ENCODE data around the gene PNPLA3. TPM values are rescaled to one million over a fixed set of nuclear protein-coding genes. Genes with fewer than 3 reads are reported as not detected.

The PNPLA3 gene
- total and polyA plus RNA-seq, 9 of the 15 experiments (the other 6 are each of a cell fraction or from before 2014, with no cell fraction given), result 0.20 to 0.48 (median 0.38) TPM; not detected in 6

DNA sequence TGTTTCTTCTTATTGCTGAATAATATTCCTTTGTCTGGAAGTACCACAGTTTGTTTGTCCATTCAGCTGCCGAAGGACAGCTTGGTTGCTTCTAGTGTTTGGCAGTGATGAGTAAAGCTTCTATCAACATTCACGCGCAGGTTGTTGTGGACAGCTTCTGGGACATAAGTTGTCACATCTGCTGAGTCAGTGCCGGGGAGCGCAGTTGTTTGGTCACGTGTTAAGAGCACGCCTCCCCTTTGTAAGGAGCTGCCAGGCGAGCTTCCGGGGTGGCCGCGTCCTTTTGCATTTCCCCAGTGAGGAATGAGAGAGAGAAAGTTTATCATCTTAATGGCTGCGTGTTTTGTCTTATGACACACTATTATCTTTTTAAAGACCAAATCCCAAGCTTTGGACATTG lies 61.9 kb downstream of the PNPLA3 start (continued):
- TF ChIP-seq ZFP36 (IDR thresholded peaks at IDR 0.05; ENCODE audit: low read depth, low read length, partially characterized antibody) (no peak), NONO (IDR thresholded peaks at IDR 0.05; ENCODE audit: low read depth in 2 of 2, low read length in 1 of 2) (no peak), ZEB2 (IDR thresholded peaks at IDR 0.05) (no peak), SMAD2 (IDR thresholded peaks at IDR 0.05; ENCODE audit: low read depth, low read length) (no peak), ADNP (tag; IDR thresholded peaks at IDR 0.05) (no peak), C11orf30 (IDR thresholded peaks at IDR 0.05; ENCODE audit: low read depth) (peak; percentile 97), NFE2L1 (tag; IDR thresholded peaks at IDR 0.05; ENCODE audit: borderline replicate concordance, low read depth) (no peak), NR2C2 (CRISPR knock-in tag; IDR thresholded peaks at IDR 0.05) (no peak), NR2C2 (tag; IDR thresholded peaks at IDR 0.05) (no peak), RCOR1 (IDR thresholded peaks at IDR 0.05; ENCODE audit: borderline replicate concordance in 1 of 2, low read depth in 2 of 2, low read length in 2 of 2) (peak in 1 of 2 experiments; percentile 64; a peak in 1 of 4 replicates), HIVEP1 (CRISPR knock-in tag; IDR thresholded peaks at IDR 0.05) (no peak), ZFPM2 (CRISPR knock-in tag; IDR thresholded peaks at IDR 0.05) (no peak), NR4A1 (CRISPR knock-in tag; IDR thresholded peaks at IDR 0.05) (no peak), NR4A1 (tag; IDR thresholded peaks at IDR 0.05) (no peak), ZNF583 (CRISPR knock-in tag; IDR thresholded peaks at IDR 0.05) (0 out of 2 replicates have a peak, but pooled peaks have one; percentile 22), MAFK (IDR thresholded peaks at IDR 0.05; ENCODE audit: low read length) (peak; percentile 91), CBX8 (IDR thresholded peaks at IDR 0.05; ENCODE audit: borderline replicate concordance, extremely low read depth, low read depth, low read length, poor library complexity, severe bottlenecking) (no peak), MECOM (CRISPR knock-in tag; IDR thresholded peaks at IDR 0.05) (no peak)
- TF ChIP-seq, protein P1, sequence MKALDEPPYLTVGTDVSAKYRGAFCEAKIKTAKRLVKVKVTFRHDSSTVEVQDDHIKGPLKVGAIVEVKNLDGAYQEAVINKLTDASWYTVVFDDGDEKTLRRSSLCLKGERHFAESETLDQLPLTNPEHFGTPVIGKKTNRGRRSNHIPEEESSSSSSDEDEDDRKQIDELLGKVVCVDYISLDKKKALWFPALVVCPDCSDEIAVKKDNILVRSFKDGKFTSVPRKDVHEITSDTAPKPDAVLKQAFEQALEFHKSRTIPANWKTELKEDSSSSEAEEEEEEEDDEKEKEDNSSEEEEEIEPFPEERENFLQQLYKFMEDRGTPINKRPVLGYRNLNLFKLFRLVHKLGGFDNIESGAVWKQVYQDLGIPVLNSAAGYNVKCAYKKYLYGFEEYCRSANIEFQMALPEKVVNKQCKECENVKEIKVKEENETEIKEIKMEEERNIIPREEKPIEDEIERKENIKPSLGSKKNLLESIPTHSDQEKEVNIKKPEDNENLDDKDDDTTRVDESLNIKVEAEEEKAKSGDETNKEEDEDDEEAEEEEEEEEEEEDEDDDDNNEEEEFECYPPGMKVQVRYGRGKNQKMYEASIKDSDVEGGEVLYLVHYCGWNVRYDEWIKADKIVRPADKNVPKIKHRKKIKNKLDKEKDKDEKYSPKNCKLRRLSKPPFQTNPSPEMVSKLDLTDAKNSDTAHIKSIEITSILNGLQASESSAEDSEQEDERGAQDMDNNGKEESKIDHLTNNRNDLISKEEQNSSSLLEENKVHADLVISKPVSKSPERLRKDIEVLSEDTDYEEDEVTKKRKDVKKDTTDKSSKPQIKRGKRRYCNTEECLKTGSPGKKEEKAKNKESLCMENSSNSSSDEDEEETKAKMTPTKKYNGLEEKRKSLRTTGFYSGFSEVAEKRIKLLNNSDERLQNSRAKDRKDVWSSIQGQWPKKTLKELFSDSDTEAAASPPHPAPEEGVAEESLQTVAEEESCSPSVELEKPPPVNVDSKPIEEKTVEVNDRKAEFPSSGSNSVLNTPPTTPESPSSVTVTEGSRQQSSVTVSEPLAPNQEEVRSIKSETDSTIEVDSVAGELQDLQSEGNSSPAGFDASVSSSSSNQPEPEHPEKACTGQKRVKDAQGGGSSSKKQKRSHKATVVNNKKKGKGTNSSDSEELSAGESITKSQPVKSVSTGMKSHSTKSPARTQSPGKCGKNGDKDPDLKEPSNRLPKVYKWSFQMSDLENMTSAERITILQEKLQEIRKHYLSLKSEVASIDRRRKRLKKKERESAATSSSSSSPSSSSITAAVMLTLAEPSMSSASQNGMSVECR (CRISPR knock-in tag; IDR thresholded peaks at IDR 0.05), result no peak
- TF ChIP-seq, protein P2, sequence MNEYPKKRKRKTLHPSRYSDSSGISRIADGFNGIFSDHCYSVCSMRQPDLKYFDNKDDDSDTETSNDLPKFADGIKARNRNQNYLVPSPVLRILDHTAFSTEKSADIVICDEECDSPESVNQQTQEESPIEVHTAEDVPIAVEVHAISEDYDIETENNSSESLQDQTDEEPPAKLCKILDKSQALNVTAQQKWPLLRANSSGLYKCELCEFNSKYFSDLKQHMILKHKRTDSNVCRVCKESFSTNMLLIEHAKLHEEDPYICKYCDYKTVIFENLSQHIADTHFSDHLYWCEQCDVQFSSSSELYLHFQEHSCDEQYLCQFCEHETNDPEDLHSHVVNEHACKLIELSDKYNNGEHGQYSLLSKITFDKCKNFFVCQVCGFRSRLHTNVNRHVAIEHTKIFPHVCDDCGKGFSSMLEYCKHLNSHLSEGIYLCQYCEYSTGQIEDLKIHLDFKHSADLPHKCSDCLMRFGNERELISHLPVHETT (CRISPR knock-in tag; conservative IDR thresholded peaks at IDR 0.05 in 1 of 2, IDR thresholded peaks at IDR 0.05 in 1 of 2), result no peak
- TF ChIP-seq, protein P3, sequence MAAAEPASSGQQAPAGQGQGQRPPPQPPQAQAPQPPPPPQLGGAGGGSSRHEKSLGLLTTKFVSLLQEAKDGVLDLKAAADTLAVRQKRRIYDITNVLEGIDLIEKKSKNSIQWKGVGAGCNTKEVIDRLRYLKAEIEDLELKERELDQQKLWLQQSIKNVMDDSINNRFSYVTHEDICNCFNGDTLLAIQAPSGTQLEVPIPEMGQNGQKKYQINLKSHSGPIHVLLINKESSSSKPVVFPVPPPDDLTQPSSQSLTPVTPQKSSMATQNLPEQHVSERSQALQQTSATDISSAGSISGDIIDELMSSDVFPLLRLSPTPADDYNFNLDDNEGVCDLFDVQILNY (CRISPR knock-in tag; IDR thresholded peaks at IDR 0.05), result no peak
- TF ChIP-seq, protein P4, sequence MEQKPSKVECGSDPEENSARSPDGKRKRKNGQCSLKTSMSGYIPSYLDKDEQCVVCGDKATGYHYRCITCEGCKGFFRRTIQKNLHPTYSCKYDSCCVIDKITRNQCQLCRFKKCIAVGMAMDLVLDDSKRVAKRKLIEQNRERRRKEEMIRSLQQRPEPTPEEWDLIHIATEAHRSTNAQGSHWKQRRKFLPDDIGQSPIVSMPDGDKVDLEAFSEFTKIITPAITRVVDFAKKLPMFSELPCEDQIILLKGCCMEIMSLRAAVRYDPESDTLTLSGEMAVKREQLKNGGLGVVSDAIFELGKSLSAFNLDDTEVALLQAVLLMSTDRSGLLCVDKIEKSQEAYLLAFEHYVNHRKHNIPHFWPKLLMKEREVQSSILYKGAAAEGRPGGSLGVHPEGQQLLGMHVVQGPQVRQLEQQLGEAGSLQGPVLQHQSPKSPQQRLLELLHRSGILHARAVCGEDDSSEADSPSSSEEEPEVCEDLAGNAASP (IDR thresholded peaks at IDR 0.05), result no peak

Measured in K562 (cell line).